Lower leg skin (tissue), 3 donors: ENCODE results near the gene SNX11.

ENCODE experiments used
- POLR2A ChIP-seq, 2 donors: fragments of 450-650 bp; IDR thresholded peaks; one replicate each; pipeline ENCODE4 v1.6.1; 2016 to 2017; ENCODE audit warnings: antibody characterized with exemption in 2 of 2, mild to moderate bottlenecking in 1 of 2, moderate library complexity in 1 of 2
- TF ChIP-seq, protein P1 (sequence below), 3 donors: fragments of 450-650 bp; IDR thresholded peaks; one replicate each; pipeline ENCODE4 v1.5.1; 2016; ENCODE audit warnings: antibody characterized with exemption in 3 of 3, mild to moderate bottlenecking in 3 of 3, moderate library complexity in 2 of 3

DNA sequence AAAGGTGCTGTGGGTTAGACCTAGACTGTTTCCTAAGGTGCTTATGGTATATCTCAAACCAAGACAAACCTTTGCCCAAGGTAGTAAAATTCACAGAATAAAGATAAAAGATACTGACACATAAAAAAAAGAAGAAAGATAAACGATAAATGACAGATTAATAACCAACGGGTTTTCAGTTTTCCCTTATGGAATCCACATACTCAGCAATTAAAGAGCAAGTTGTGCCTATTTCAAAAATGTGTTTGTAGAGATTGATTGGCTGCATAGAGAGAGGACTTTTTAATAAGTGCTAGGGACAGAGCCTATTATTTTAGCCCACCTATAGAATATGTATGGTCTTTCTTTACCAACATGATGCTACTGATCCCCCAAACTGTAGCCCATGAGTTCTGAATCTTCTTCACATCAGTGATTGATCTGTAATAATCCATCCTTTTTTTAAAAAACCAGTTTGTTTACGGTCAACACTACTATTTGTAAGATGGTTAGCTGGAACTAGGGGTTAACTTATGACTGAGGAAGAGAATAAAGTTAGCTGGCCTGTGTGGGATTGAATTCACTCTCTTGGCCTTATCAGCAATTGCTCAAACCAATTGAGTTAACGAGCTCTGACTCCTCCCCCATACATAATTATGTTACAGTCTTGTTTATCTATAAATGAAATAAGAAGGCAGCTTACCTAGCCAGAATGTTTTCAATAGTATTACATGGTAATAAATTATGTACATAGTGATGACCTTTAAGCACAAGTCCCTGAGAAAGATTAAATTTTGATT, 53.8 kb downstream of the SNX11 start:
- TF ChIP-seq, protein P1, sequence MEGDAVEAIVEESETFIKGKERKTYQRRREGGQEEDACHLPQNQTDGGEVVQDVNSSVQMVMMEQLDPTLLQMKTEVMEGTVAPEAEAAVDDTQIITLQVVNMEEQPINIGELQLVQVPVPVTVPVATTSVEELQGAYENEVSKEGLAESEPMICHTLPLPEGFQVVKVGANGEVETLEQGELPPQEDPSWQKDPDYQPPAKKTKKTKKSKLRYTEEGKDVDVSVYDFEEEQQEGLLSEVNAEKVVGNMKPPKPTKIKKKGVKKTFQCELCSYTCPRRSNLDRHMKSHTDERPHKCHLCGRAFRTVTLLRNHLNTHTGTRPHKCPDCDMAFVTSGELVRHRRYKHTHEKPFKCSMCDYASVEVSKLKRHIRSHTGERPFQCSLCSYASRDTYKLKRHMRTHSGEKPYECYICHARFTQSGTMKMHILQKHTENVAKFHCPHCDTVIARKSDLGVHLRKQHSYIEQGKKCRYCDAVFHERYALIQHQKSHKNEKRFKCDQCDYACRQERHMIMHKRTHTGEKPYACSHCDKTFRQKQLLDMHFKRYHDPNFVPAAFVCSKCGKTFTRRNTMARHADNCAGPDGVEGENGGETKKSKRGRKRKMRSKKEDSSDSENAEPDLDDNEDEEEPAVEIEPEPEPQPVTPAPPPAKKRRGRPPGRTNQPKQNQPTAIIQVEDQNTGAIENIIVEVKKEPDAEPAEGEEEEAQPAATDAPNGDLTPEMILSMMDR (IDR thresholded peaks at IDR 0.05): no peak
- no peak for TF ChIP-seq POLR2A (IDR thresholded peaks at IDR 0.05)
